HG03139 (cell line): ENCODE data around the gene C1orf141.
"Not testable (repeated sequence)": the region's sequence is repeated elsewhere in the genome, so short reads cannot be mapped to it uniquely, and the experiment has no call there.

Experiments used
- ATAC-seq: cut with Tn5 transposase; IDR thresholded peaks from one replicate; pipeline ENCODE4 v1.9.1; 2021; ENCODE audit not compliant: unreplicated experiment

The C1orf141 gene

DNA sequence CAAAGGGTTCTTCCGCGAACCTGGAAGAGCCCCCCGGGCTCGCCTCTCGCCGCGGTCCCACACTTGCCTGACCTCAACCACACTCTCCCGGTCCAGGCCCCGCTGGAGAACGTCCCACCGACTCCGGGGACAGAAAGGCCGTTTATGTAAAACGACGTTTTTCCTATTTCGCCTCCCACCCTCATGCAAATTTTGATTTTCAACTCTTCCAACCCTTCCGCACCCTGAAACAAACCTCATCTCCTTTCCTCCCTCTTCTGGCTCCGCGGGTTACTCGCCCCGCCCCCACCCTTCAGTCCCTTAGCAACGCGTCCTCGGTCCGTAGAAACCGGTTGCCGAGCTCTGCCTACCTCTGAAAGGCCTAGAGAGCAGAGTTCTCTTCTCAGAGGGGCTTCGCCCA lies at the start of gene C1orf141:
TSS of gene C1orf141 (minus strand) at position 276 of the 400 bp plus-strand sequence. CDS start 7,730 bp downstream, outside the sequence.
- no peak for ATAC-seq

DNA sequence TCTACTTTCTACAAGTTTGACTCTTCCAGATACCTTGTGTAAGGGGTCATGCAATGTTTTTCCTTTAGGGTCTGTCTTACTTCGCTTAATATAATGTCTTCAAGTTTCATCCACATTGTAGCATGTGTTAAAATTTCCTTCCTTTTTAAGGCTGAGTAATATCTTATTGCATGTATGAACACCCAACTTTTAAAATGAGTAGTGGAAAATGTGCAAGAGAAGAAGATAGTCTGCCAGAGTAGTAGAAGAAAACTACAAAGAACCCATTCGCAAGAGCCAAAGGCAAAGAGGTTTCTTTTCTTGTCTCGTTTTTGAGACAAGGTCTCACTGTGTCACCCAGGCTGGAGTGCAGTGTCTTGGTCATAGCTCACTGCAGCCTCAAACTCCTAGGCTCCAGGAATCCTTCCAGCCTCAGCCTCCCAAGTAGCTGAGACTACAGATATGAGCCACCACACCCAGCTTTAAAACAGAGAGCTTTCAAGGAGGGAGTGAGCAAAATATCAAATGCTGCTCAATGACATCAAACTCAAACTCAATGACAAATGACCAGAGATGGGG lies 40.8 kb upstream of the C1orf141 start:
- ATAC-seq, result no peak

DNA sequence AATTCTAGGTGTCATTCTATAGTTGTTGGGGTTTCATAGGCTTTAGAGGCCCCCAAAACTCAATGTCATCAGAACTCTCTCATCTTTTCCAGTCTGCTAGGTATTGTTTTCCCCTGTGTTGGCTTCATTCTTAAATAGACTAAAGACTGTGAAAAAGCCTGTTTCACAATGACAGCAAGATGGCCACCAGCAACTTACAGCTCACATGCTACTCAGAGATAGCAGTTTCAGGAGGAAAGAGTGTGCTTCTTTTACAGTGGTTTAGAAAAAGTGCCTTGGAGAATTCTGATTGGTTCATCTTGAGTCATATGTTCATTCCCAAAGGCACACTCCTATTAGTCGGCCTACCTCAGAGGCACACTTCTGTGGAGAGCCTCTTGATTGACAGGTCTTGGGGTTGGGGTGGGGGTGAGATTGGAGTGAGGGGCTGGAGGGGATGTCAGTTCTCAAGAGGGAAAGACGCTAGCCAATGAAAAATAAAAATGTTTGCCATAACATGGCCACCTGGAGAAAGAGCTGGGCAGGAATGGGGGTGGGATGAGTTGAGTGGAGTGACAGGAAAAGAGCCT lies 40.0 kb upstream of the C1orf141 start:
- ATAC-seq, result peak; percentile 47

DNA sequence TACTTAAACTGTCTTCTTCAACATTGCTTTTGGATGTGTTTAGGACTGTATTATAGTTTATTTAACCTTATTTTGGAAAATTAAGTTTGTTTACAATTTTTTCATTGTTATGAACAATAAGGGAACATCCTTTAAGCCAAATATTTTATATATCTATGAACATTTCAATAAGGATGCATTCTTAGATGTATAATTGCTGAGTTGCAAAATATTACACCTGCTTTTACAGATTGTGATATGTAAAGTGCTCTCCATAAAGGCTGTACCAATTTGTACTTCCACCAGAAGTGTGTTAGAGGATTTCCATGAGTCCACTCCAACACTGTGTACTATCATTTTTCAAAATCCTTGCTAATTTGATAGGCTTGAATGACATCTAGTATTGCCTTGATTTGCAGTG lies 39.2 kb upstream of the C1orf141 start:
- no peak for ATAC-seq

DNA sequence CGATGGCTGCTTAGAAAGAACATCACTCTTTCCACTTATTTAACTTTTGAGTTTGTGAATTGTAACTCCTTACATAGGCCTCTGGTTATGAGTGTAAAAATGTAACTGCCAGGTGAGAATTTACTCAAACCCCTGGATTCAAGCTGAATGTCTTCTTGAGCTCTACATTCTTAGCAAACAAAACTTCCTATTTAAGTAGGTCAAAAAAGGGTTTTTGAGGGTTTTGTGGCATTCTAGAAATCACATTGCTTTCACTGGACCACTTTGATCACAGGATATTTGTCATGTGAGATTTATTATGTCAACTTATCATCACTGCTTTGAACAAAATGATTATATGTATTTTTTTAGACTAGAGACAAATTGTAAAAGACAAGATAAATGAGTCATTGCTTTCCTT lies 37.2 kb upstream of the C1orf141 start:
- ATAC-seq, result no peak

DNA sequence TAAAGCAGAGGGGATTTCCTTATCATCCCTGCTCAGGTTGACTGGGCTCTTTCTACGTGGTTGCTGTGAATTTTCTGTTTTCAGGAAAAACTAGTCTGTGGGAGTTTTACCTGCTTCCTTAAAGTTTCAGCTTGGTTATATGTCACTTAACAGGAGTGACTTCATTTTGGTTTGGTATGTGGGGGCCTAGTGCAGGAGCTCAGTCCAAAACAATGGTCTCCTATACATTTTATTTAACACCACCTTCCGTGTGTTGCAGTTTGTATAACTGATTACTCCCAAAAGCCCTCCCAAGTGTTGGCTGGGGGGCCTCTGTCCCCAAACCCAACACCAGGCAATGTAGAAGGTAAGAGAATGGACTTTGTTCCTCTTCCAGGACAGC lies 36.8 kb upstream of the C1orf141 start:
- no peak for ATAC-seq

DNA sequence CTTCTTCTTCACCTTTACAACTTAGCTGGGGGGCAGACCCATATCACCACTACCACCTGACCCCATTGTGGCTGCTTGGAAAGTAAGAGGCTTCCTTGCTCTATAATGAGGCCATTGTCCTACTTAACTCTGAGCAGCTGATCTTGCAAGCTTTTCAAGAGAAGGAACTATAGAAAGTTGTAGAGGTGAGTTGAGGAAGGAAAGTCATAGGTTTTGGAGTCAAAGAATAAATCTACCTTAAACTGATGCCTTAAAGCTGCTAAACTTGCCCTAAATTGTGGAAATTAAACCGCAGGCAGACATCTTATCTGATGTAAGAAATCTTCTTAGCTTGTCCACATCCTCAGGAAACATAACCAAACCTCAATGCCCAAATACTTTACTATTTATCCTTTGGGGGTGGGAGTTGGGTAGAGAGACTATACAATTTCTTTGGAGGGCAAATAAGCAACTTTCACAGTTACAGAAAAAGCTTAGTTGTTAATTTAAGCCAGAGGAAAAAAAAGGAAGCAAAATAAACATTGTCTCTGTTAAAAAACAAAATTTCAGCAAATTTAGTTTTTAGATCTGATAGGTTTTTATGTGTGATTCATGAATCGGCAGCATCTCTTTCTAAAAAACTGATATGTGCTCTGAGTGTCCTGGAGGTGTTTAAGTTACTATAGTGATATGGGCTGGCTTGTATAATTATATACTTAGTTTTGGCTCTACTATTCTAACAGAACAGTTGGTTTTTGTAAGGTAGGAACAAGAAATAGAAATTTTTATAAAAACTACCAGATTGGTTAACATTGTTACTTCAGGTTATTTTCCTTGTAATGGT lies 36.2 kb upstream of the C1orf141 start:
- ATAC-seq, result no peak

DNA sequence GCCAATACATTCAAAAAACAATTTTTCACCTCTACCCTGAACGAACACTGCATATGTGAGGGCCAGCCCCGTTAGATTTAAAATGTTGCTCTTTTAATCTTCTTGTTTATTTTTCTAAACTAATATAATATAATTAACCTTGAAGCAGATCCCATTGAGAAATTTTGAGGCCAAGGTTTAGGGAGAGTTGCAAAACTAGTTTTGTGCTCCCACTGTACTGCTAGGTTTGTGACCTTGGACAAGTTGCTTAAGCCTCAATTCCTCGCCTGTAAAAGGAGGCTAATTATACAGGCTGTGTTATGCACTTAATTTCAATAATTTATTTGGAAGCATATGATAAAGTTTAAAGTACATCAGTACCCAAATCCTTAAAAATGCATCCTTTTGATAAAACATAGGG lies 35.2 kb upstream of the C1orf141 start:
- ATAC-seq, result no peak

DNA sequence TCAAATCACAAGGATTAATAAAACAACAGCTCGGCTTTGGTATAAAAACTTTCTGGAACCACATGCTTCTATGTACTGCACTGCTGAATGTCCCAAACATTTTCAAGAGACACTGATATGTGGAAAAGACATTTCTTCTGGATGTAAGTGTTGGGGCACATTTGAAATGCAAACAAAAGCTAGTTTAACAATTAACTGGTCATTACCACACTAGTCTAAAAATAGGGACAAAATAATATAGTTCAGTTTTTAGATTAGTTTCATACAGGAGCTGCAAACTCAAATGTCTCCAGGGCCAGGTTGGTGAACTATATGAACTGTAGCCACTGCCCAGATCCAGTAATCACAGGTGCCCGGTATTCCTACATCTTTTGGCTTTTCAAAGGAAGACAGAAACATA lies 34.7 kb upstream of the C1orf141 start:
- peak; percentile 40 for ATAC-seq

DNA sequence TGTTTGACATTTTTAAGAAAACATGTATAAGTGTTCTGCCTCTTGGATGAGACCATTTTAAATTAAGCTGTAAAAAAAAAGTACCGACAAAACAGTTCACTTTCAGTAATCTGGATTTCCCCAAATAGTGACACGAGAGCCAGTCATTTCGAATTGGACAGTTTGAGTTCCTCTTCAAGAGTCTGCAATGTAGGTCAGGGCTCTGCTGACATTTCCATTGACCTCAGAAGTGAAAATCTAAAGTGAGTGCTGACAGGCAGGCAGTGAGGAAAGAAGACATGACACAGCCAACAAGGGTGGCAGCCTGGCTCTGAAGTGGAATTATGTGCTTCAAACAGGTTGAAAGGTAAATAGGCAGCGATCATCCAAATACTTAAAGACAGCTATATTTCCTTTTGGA lies 31.4 kb upstream of the C1orf141 start, which contains the start of gene IL23R:
TSS of gene IL23R (plus strand) at position 259 of the 400 bp plus-strand sequence. CDS start 1,667 bp downstream, outside the sequence.
- peak; percentile 60 for ATAC-seq

DNA sequence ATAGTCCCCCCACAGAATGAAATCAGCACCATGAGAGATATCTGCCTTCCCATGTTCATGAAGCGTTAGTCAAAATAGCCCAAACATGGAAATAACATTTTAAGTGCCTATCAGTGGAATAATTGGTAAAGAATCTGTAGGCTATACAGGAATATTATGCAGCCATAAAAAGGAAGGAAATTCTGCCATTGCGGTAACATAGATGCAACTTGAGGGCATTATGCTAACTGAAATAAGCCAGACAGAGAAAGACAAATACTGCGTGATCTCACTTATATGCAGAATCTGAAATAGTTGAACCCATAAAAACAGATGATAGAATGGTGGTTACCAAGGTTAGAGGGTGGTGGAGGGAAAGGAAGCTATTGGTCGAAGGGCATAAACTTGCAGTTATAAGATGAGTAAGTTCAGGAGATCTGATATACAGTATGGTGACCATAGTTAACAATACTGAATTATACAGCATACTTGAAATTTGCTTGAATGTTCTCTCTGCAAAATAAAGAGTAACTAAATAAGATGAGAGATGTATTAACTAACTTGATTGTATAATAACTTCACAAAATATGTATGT lies 30.8 kb upstream of the C1orf141 start:
- ATAC-seq, result no peak

DNA sequence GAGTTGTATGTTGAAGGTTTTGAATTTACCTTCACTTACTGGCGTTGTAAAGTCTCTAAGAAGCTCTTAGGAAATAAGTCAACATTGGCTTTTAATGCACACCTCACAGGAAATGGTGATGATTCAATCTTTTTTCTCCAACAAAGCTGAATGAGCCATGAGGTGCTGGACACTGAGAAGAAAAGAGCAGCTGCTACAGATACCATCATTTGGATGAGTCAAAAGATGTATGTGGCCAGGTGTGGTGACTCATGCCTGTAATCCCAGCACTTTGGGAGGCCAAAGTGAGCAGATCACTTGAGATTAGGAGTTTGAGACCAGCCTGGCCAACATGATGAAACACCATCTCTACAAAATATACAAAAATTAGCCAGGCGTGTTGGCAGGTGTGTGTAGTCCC lies 28.2 kb upstream of the C1orf141 start:
- ATAC-seq, result no peak

DNA sequence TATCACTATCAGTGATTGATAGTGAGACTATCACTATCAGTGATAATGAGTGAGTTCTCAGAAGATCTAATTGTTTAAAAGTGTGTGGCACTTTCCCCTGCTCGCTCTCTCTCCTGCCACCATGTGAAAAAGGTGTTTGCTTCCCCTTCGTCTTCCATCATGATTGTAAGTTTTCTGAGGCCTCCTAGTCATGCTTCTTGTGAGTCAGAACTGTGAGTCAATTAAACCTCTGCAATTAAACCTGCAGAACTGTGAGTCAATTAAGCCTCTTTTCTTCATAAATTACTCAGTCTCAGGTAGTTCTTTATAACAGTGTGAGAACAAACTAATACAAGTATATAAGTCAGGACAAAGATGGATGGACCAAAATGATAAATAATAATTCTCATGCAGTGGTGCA lies 24.5 kb upstream of the C1orf141 start:
- no peak for ATAC-seq

DNA sequence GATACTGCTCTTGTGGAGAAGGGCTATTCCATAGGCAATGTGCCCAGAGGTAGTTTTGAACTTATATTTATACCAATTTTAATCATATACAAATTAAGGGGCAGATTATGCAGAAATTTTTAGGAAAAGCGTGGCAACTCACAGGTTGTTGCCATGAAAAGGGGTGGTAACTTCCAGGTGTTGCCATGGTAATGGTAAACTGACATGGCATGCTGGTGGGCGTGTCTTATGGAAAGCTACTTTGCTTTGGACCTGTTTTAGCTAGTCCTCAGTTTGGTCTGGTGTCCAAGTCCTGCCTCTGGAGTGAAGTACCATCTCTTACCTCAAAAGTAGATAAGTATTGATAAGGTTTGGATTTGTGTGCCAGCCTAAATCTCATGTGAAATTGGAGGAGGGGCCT lies 23.6 kb upstream of the C1orf141 start:
- no peak for ATAC-seq

DNA sequence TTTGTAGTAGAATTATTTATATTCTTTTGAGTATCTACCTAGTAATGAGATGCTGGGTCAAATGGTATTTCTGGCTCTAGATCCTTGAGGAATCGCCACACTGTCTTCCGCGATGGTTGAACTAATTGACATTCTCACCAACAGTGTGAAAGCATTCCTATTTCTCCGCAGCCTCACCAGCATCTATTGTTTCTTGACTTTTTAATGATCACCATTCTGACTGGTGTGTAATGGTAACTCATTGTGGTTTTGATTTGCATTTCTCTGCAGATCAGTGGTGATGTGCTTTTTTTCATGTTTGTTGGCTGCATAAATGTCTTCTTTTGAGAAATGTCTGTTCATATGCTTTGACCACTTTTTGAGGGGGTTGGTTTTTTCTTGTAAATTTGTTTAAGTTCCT lies 16.2 kb upstream of the C1orf141 start:
- no peak for ATAC-seq

DNA sequence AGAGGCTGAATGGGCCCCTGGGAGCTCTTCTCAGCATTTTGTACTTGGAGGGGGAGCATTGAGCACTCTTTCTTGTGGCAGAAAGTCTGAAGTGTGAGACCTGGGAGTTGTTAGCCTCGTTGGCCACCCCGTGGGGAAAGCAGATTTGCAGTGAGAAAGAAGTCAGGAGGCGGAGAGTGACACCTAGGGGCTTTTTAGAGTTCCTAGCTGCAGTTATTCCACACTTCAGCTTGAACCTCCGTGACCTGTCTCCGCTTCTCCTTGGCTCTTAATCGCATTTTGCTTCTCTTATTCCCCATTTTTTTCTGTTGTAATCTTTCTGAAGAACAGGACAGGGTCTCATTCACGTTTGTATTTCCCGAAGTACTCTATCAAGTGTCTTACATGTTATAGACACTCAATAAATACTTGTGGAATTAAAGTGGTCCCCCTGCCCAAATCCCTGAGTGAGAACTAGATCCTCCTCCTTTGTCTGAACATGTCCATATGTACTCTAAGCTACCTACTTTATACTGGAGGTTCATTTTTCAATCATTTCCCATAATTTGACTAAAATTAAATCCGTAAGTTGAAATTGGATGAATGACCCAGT lies 14.5 kb upstream of the C1orf141 start:
- peak; percentile 88 for ATAC-seq

DNA sequence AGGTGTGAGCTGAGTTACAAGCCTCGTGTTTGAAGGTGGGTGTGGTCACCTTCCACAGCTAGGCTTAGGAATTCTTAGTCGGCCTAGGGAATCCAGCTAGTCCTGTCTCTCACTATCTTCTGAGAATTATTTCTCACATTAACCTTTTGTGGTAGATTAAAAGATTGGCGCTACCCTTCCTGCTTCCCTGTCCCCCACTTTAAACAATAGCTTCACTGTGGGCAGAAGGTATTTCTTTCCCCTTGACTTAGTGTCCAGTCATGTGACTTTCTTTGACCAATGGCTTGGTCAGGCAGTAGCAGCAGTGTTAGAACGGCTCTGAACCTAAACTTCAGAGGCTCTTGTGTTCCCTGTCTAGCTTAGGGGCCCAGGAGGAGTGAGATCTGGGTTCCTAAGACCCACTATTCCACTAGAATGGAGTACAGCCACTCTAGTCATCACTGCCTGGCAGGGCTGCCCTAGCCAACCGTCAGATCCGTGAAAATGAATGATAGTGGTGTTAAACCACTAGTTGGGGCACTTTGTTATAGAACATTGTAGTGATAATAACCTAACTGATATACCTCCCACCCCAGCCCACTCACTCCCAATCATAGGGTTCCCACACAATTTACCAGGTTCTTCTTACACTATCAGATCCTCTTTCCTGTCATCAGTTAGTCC lies 13.9 kb upstream of the C1orf141 start:
- ATAC-seq, result peak; percentile 9

DNA sequence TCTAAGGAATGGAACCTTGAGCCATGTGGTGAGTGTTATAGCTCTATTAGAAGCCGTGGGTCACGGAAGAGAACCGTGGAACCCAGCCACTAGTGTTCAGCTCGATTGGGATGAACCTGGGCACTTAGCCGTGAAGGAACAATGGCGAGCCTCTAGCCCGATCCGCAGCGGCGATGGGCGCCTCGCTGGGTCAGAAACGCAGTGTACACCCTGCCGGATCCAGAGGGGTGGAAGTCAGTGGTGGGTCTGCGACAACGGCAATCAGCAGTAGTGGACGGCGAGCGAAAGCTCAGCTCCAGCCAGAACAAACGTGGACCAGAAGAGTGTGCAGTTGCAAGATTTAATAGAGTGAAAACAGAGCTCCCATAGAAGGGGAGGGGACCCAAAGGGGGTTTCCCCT lies 13.2 kb upstream of the C1orf141 start:
- not testable (repeated sequence) for ATAC-seq

DNA sequence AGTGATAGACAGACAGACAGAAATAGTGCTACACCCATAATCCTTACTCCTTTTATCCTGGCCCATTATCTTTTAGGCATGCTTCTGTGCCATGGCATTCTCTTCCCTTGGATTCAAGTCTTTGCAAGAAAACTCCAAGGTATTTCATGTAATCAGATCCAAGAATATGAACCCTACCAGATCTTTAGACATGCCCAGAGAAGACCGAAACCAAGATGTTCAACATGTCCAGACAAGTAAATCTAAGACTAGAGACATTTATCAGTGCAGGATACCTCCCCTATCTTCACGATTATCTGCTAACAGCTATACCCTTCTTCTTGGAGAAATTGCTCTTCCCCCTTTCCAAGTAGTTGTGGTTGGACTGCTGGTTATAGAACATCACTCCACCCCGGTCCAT lies 11.8 kb upstream of the C1orf141 start:
- no peak for ATAC-seq

DNA sequence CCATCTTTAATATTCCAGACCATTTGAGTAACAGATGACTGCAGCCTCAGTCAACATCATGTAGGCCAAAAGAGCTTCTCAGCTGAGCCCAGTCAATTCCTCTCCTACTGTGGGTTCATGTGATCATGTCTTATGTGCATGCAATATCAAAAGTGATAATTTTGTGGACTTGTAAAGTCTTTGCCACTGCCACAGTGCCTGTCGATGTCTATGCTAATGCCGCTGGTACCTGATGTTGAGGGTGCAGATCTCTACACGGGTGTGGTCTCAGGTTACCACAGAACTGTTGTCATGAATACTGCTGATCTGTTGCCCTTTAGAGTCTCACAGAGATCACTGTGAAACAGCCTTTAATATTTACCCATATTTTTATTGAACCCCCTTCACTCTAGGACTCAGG lies 11.3 kb upstream of the C1orf141 start:
- no peak for ATAC-seq

DNA sequence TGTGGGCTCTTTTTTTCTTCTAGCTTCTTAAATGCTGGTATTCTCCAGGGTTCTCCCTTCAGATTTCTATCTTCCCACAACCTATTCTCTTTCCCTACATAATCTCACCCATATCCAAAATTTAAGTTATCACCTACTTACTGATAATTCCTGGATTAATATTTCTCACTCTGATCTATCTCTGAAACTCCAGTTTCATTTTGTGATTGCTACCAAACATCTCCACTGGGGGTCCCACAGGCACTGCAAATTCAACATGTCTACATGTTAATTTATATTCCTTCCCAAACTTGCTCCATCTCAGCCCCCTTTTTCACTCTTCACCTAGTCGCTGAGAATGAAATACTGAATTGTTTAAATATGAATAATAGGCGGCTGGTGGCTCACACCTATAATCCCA lies 9.9 kb upstream of the C1orf141 start:
- ATAC-seq, result no peak
